Measurements from ENCODE around the gene LPP. TPM values are rescaled to one million over a fixed set of nuclear protein-coding genes. Genes with fewer than 3 reads are reported as not detected.

The LPP gene
- total RNA-seq, 2 donors from 2014 or later, result 52.7 to 53.4 TPM

DNA sequence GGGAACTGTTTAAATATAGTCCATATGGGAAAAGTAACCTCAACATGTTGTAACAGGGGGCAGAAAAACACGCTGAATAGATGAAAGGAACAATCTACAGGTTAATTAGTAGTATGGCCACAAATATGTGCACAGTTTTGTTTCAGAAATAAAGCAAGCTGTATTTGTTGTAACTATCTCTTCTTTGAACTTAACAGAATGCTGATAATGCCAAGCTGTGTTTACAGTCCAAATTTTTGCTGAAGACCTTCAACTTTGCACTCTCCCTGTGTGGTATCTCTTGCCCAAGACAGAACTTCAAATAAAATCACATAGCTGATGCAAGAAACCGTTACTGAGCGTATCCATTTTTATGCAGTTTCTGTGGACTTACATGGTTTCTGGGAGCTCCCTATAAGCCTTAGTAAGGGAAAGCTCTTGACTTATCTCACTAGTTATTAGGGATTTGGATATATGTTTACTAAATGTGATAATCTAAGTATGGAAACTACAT is 592.4 kb downstream of the LPP start:
- Mint-ChIP-seq H3K36me3 (peaks cover 0 to 5% of the 10 kb centered on the region in 2 donors), H3K9me3 (no peaks in the 10 kb centered on the region)
- no peak for ATAC-seq

DNA sequence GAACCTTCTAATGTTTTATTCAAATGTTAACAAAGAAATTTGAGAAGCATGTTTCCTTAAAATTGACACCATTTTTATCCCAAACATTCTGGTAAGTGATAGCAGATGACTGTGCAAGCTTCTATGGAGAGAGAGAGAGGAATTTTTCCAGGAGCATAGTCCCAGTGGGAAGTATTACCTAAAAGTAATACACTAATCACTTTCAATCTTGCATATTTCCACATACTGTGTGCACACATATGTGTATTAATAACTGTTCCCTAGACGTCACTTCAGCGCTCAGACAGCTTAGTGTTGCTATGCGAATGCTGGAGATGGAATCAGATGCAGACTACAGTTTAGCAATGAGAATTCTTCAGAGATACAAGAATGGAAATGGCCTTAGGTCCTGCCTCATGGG is 593.5 kb downstream of the LPP start:
- no peaks in the 10 kb centered on the region for H3K9me3 Mint-ChIP-seq
- DNase-seq (ENCODE audit: low spot score in 2 of 2), result no peak
- no peak for ATAC-seq
- peaks cover 0 to 5% of the 10 kb centered on the region in 2 donors for H3K36me3 Mint-ChIP-seq
- no peak overlapping the region for H3K27ac Mint-ChIP-seq

More for the DNA sequence above, 592.4 kb downstream of the LPP start:
- no peak overlapping the region for H3K27ac Mint-ChIP-seq
- no peak for DNase-seq (ENCODE audit: low spot score in 2 of 2)

DNA sequence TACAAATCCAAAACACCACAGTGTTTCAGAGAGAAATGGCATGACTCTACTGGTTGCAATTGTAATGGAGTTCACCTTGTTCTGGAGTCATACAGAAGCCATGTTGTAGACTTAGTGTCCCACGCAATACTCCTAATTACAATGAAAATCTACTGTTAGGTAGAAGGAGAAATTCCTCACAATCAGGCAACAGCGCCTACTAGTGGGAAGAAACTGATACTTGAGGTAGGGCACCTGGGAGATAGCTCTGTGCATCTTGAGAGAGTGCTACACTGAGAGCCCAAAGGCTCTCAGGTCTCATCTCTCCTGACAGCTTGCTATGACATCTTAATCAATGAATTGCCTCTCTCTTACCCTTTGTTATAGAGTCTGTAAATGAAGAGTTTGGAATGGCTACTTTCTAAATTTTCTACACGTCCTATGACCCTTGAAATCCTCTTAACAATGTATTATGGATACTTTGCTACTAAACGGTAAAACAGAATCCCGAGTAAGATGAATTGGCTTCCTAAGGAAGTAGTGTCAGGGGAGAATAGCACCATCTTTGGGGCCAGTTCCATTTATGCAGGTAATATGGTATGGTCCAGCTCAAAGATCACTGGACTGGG is 595.2 kb downstream of the LPP start:
- ATAC-seq (no peak), DNase-seq (ENCODE audit: low spot score in 2 of 2) (peak in 1 of 2 donors; percentile 37)
- no peaks in the 10 kb centered on the region for H3K9me3 Mint-ChIP-seq
- peaks cover 0 to 5% of the 10 kb centered on the region in 2 donors for H3K36me3 Mint-ChIP-seq
- no peak overlapping the region for H3K27ac Mint-ChIP-seq

DNA sequence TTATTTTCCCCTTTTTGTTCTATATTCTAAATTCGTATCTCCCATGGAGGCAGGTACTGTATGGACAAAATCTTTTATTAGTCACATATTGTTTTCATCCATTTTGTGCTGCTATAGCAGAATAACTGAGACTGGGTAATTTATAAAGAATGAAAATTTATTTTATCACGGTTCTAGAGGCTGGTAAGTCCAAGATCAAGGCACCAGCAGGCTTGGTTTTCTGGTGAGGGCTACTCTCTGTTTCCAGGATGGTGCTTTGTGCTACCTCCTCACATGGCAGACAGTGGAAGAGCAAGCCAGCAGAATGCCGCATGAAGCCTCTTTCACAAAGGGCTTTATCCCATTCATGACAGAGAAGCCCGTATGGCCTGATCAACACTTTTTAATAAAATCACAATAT is 595.9 kb downstream of the LPP start:
- no peak for DNase-seq (ENCODE audit: low spot score in 2 of 2)
- Mint-ChIP-seq H3K9me3 (no peaks in the 10 kb centered on the region), H3K36me3 (peaks cover 0 to 5% of the 10 kb centered on the region in 2 donors), H3K27ac (no peak overlapping the region)
- ATAC-seq, result no peak

DNA sequence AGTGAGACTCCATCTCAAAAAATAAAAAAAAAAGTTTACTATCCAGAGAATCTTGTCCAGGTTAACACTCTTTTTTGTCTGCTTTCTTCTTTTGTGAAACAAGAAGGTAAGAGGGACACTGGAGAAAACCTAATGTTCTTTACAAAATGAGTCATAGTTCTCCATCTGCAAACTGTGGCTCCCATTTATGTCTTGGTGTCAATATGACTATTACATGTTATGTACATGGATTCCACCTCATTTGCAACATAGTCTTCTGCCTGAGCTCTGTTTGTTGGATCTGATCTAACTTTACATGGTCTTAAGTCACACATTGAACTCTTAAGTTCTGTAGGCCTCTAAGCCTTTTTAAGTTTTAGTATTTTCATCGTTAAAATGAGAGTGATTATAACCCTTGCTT is 596.7 kb downstream of the LPP start:
- H3K9me3 Mint-ChIP-seq, result no peaks in the 10 kb centered on the region
- no peak overlapping the region for H3K27ac Mint-ChIP-seq
- H3K36me3 Mint-ChIP-seq, result peaks cover 0 to 5% of the 10 kb centered on the region in 2 donors
- DNase-seq (ENCODE audit: low spot score in 2 of 2), result peak in 1 of 2 donors; percentile 9
- peak; percentile 23 to 61 for ATAC-seq

DNA sequence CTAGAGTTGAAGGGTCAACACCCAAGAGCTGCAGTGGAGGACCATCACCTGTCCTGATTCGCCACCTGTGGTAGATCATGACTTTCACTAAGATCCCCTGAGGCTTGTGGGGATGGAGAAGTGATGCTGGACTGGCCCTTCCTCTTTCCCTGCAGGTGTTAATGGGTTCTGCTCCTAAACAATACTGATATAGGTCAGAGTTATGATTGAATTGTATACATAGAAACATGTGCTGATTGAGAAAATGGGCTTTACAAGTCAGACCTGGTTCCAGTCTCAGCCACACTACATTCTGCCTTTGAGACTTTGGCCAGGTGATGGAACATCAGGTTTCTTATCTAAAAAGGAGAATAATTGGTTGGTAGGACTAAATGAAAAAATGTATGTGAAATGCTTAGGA is 598.9 kb downstream of the LPP start:
- Mint-ChIP-seq H3K27ac (peak overlapping the region; percentile 44 to 58), H3K36me3 (peaks cover 0 to 5% of the 10 kb centered on the region in 2 donors), H3K9me3 (no peaks in the 10 kb centered on the region)
- ATAC-seq (peak; percentile 52 to 72), DNase-seq (ENCODE audit: low spot score in 2 of 2) (peak in 1 of 2 donors; percentile 25)

DNA sequence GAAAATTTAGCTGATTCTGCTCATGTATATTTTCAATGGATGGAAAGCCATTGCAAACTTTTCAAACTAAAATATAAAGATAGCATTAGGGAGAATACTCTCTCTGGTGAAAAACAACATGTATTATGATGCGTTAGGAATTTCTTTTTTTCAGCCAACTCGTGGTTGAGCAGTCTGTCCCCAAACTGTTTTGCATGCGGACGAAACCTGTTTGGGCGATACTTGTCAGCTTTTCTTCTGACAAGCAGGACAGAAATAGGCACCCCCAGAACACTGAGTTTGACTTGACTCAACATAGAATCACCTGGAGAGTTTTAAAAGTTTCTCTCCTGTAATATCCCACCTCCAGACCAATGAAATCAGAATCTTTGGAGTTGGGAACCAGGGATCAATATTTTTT is 600.3 kb downstream of the LPP start:
- DNase-seq (ENCODE audit: low spot score in 2 of 2), result no peak
- no peak overlapping the region for H3K27ac Mint-ChIP-seq
- H3K9me3 Mint-ChIP-seq, result no peaks in the 10 kb centered on the region
- no peak for ATAC-seq
- H3K36me3 Mint-ChIP-seq, result peaks cover 0 to 5% of the 10 kb centered on the region in 2 donors

DNA sequence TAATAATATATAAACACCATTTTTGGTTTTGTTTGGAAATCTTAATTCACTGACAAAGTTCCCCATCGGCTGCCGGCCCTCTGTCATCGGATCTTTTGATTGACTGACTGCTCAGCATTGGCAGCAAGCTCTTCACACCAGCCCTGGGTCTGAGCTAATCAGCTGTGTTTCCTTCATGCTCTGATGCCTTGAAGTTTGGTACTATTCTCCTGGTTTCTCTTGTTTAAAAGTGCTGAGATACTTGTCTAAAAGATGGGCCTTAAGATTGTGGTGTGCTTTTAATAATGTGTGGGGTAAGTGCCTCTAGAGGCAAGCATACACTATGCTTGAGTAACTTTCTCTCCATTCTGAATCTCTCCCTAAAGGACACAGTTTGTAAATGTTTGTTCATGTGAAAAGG is 602.3 kb downstream of the LPP start:
- ATAC-seq (no peak), DNase-seq (ENCODE audit: low spot score in 2 of 2) (no peak)
- Mint-ChIP-seq H3K9me3 (no peaks in the 10 kb centered on the region), H3K36me3 (no peaks in the 10 kb centered on the region), H3K27ac (no peak overlapping the region)

DNA sequence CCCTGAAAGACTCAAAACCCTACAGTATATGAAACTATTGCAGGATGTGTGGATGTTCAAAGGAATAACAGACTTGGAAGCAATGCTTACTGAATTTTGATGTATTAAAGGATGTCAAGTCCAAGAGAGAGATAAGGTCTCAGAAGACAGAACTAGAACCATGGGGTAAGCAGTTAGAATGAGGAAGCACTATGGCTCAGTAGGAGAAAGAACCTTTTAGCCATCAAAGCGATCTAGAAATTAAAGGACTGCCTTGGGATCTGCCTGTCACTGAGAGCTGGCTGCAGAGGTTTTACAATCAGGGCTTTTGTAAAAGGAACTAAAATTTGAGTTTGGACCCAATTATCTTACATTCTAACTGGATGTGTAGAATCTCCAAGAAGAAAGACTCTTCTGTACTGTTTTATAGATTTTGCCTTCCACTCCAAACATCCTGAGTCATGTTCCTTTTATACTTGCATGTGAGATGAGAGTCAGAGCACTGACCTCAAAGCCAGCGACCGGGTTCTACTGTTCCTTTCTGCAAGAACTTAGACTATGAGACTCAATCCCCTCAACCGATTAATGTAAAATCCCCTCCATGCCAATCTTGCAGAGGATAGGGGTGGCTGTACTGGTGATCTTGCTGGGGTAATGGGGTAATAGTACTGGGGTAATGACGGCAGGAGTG is 605.5 kb downstream of the LPP start:
- H3K36me3 Mint-ChIP-seq, result no peaks in the 10 kb centered on the region
- ATAC-seq (no peak), DNase-seq (ENCODE audit: low spot score in 2 of 2) (no peak)
- H3K27ac Mint-ChIP-seq, result no peak overlapping the region
- no peaks in the 10 kb centered on the region for H3K9me3 Mint-ChIP-seq

DNA sequence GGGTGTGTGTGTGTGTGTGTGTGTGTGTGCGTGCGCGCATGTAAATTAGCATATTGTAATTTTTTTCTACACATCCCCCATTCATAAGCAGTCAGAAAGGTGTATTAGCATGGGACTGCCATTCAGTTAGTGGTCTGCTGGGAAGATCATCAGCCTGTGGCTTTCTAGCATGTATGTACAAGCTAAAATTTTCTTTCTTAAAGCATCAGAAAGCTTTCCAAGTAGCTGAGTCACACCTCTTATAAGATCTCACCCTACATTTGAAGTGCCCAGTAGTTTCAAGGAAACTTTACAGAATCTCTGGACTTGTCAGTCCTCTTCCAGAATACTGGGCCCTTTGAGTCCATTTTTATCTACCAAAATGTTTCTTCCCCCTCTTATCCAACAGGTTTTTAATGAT is 606.5 kb downstream of the LPP start:
- no peaks in the 10 kb centered on the region for H3K9me3 Mint-ChIP-seq
- H3K36me3 Mint-ChIP-seq, result no peaks in the 10 kb centered on the region
- DNase-seq (ENCODE audit: low spot score in 2 of 2) (no peak), ATAC-seq (no peak)
- no peak overlapping the region for H3K27ac Mint-ChIP-seq

DNA sequence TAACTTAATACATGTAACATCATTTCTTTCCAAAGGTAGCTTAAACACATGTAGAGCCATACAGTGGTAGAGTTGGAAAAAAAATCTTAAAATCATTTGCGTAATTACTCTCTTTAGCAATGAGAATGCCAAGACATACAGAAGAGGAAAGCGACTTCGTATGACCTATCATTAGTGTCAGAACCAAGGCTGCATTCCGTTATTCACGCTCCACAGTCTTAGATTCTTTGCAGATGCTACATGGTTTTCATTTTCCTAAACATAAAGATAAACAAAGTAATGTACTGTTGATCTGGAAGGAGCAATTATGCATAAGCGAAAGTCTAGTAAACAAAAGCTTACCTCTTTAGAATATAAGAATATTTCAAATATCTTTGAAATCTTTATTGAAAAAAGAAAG is 607.5 kb downstream of the LPP start:
- no peaks in the 10 kb centered on the region for H3K9me3 Mint-ChIP-seq
- DNase-seq (ENCODE audit: low spot score in 2 of 2) (no peak), ATAC-seq (no peak)
- no peaks in the 10 kb centered on the region for H3K36me3 Mint-ChIP-seq
- H3K27ac Mint-ChIP-seq, result no peak overlapping the region

DNA sequence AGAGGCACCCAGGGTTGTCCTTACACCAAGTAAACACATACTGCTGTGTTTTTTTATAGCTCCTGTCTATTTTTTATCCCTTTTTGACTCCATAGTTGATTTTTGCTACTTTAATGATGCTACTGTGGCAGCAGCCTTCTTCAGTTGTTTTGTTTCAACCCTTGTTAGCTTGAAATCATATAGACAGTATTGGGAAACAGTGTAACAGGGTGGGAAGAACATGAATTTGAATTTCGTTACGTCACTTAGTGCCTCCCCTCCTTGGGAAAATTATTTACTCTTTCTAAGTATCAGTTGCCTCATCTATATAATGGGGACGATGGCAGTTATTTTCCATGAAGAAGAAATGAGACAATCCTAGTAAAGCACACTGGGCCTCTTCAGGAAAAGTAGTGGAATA is 608.0 kb downstream of the LPP start:
- DNase-seq (ENCODE audit: low spot score in 2 of 2) (no peak), ATAC-seq (no peak)
- Mint-ChIP-seq H3K9me3 (no peaks in the 10 kb centered on the region), H3K36me3 (no peaks in the 10 kb centered on the region), H3K27ac (no peak overlapping the region)

DNA sequence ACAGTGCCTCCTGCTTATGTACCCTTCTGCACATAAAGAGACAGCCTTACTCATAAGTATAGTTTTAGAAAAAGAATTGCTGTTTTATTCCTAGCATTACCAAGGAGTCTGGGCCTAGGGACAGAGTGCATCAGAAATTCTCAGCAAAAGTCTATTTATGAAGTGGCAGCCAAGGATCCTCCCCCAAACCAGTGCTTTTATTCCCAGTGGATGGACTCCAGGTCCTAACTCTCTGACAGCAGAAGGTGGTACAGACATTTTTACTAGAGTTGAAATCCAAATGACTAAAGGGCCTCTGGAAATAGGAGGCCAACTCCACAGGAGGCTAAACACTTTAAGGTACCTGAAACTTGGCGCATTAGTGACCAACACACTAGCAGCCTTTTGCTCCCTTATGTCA is 610.7 kb downstream of the LPP start:
- H3K27ac Mint-ChIP-seq, result no peak overlapping the region
- H3K36me3 Mint-ChIP-seq, result no peaks in the 10 kb centered on the region
- no peak for DNase-seq (ENCODE audit: low spot score in 2 of 2)
- no peak for ATAC-seq
- H3K9me3 Mint-ChIP-seq, result no peaks in the 10 kb centered on the region

DNA sequence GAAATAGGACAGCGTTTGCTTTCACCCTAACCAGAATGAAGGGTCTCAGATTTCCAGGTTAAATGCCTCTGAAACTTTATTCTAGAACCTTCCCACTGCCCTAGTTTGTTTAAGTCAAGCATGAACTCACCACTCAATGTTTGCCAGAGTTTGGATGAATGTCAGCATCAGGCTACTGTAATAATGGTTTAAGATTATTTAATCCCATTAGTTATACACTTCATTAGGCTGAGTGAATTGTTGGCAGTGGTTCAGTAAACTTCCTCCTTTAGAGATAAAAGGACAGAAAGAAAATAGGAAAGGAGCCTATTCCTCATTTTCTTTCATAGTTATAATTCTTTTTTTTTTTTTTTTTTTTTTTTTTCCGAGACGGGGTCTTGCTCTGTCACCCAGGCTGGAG is 615.9 kb downstream of the LPP start:
- no peaks in the 10 kb centered on the region for H3K9me3 Mint-ChIP-seq
- H3K36me3 Mint-ChIP-seq, result no peaks in the 10 kb centered on the region
- DNase-seq (ENCODE audit: low spot score in 2 of 2) (no peak), ATAC-seq (no peak)
- H3K27ac Mint-ChIP-seq, result no peak overlapping the region

DNA sequence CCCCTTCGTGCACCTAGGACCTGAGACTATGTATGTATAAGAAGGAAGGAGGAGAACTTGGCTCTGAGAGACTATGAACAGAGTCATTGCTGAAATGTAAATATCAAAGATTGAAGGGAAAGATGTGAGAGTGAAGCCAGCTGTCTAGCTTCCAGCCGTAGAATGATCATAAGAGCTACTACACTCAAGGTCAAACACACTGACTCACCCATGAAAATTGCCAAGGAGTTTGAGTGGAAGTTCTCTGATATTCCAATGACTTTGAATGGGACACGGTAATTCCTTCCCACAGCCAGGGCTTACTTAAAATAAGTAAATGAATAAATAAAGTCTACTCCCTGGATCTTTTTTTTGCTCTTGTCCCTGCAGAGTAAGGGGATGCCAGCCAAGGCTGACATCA is 618.9 kb downstream of the LPP start:
- H3K27ac Mint-ChIP-seq, result no peak overlapping the region
- H3K9me3 Mint-ChIP-seq, result no peaks in the 10 kb centered on the region
- no peak for ATAC-seq
- no peak for DNase-seq (ENCODE audit: low spot score in 2 of 2)
- peaks cover 0 to 5% of the 10 kb centered on the region in 2 donors for H3K36me3 Mint-ChIP-seq

DNA sequence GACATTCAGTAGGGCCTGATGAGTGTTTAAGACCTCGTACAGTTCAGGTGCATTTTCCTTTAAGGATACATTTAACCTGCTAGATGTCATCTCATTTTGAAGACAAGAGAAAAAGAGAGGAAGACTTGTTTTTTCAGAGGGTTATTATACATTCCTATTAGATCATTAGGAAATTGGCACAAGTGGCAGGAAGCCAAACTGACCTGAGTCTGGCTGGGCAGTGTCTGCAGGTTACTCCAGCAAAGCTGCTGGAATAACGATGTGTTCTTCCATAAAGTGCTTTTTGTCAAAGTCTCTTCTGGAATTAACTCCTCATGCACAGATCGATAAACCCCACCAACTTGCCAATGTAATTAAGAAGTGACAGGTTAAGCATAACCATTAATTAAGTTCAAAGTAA is 621.5 kb downstream of the LPP start:
- Mint-ChIP-seq H3K36me3 (peaks cover 0 to 5% of the 10 kb centered on the region in 2 donors), H3K9me3 (no peaks in the 10 kb centered on the region), H3K27ac (no peak overlapping the region)
- DNase-seq (ENCODE audit: low spot score in 2 of 2) (no peak), ATAC-seq (no peak)

DNA sequence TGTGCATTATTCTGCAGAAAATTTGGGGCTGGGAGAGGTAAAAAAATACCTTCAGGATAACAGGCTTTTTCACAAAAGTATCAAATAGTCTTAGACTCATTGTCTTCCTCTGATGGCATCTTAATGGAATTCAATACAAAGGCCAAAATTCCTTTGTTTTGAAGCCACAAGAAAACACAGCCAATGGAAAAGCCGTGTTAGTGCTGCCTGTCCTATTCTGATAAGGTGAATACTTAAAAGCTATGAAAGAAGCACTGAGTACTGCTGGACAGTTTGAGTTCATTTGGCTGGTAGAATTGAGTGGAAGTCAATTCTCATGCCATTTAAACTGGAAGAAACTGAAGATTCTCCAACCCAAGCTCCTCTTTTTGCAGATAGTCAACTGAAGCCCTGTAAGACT is 622.5 kb downstream of the LPP start:
- H3K9me3 Mint-ChIP-seq, result peaks cover 0 to 9% of the 10 kb centered on the region in 2 donors
- H3K27ac Mint-ChIP-seq, result no peak overlapping the region
- ATAC-seq (no peak), DNase-seq (ENCODE audit: low spot score in 2 of 2) (no peak)
- H3K36me3 Mint-ChIP-seq, result peaks cover 10% of the 10 kb centered on the region in 2 donors

All from activated naive CD4-positive, alpha-beta T cell treated with anti-CD3 and anti-CD28 coated beads, Interleukin-2, amount 50 U/mL, for 72 hours (primary cell).